NB4 (cell line): ENCODE results near the gene ROBO1.

Source experiments
- DNase-seq: peaks from one replicate; pipeline ENCODE4 v3.0.0; 2010; ENCODE audit warnings: low read depth
- H3K4me3 ChIP-seq: one replicate; pipeline ENCODE4 v1.5.1; 2011; ENCODE audit warnings: mild to moderate bottlenecking, low read depth, low read length, moderate library complexity
- CTCF ChIP-seq: IDR thresholded peaks from one replicate; pipeline ENCODE4 v1.5.1; 2012; ENCODE audit warnings: low read depth, low read length
- MYC ChIP-seq: IDR thresholded peaks from 2 replicates; pipeline ENCODE4 v1.6.1; 2011; ENCODE audit warnings: low read depth, low read length
- POLR2A ChIP-seq: IDR thresholded peaks from 2 replicates; pipeline ENCODE4 v1.6.1; 2011; ENCODE audit warnings: mild to moderate bottlenecking; ENCODE audit not compliant: insufficient read length; ENCODE audit errors: extremely low read depth
- TF ChIP-seq, protein P1 (sequence below): IDR thresholded peaks from 2 replicates; pipeline ENCODE4 v1.6.1; 2011; ENCODE audit warnings: low read depth, low read length

The ROBO1 gene

GRCh38 chr3:79245284-79246138 lies 522.3 kb downstream of the ROBO1 start:
- no peak for TF ChIP-seq CTCF
- no peak for TF ChIP-seq MYC
- no peak for TF ChIP-seq POLR2A
- DNase-seq = no peak
- no peak overlapping the region for H3K4me3 ChIP-seq

- TF ChIP-seq, protein P1, sequence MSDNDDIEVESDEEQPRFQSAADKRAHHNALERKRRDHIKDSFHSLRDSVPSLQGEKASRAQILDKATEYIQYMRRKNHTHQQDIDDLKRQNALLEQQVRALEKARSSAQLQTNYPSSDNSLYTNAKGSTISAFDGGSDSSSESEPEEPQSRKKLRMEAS = no peak
- TF ChIP-seq MYC = no peak
- no peak for TF ChIP-seq CTCF
- TF ChIP-seq POLR2A = no peak
- no peak overlapping the region for H3K4me3 ChIP-seq
- DNase-seq = no peak
Observed at GRCh38 chr3:79236496-79236895, 531.3 kb downstream of the ROBO1 start.

GRCh38 chr3:79233431-79234060 lies 534.3 kb downstream of the ROBO1 start:
- H3K4me3 ChIP-seq = no peak overlapping the region
- TF ChIP-seq POLR2A (no peak), MYC (no peak), CTCF (no peak)
- TF ChIP-seq, protein P1 = no peak
- no peak for DNase-seq

- TF ChIP-seq MYC (no peak), CTCF (no peak), POLR2A (no peak)
- TF ChIP-seq, protein P1 = no peak
- DNase-seq = no peak
Observed at GRCh38 chr3:79230266-79230665, 537.5 kb downstream of the ROBO1 start.

GRCh38 chr3:79217096-79217495 lies 550.7 kb downstream of the ROBO1 start:
- DNase-seq = no peak
- H3K4me3 ChIP-seq = no peak overlapping the region
- TF ChIP-seq, protein P1 = no peak
- TF ChIP-seq CTCF (no peak), POLR2A (no peak), MYC (no peak)

More at GRCh38 chr3:79230266-79230665, 537.5 kb downstream of the ROBO1 start:
- no peak overlapping the region for H3K4me3 ChIP-seq
